GM12872 (cell line): Measurements from ENCODE around the gene CLK2.
A peak's percentile ranks its signal among the peaks of the same experiment; 100 is the strongest.

Experiments used
- TF ChIP-seq, protein P1 (sequence below): IDR thresholded peaks from 3 replicates; pipeline ENCODE4 v1.5.1; 2011; ENCODE audit warnings: low read depth, mild to moderate bottlenecking, low read length, moderate library complexity; ENCODE audit not compliant: insufficient read depth

CLK2 gene

DNA sequence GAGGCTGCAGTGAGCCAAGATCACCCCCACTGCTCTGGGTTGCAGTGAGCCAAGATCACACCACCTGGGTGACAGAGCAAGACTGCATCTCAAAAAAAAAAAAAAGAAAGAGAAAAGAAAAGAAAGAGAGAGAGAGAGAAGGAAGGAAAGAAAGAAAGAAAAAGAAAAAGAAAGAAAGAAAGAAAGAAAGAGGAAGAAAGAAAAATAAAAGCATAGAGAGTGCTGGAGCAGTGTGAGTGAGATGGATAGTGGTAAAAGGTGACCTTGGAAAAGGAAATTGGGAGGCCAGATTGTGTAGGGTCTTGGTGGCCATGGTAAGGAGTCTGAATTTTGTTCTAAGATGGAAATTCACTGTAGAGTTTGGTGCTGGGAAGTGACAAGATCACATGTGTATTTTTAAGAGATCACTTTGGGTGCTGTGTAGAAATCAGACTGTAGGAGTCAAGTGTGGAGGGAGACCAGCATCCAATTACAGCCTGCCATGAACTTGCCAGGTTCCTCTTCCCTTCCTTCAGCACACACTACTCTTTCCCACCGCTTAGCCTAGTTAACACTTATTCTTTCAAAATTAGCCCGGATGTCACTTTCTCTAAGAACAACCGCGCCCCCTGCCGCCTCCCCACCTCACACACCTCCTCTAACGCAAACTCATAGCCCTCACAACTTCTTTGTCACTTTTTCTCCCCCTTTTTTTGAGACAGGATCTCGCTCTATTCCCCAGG is 47.0 kb downstream of the CLK2 start:
- TF ChIP-seq, protein P1, sequence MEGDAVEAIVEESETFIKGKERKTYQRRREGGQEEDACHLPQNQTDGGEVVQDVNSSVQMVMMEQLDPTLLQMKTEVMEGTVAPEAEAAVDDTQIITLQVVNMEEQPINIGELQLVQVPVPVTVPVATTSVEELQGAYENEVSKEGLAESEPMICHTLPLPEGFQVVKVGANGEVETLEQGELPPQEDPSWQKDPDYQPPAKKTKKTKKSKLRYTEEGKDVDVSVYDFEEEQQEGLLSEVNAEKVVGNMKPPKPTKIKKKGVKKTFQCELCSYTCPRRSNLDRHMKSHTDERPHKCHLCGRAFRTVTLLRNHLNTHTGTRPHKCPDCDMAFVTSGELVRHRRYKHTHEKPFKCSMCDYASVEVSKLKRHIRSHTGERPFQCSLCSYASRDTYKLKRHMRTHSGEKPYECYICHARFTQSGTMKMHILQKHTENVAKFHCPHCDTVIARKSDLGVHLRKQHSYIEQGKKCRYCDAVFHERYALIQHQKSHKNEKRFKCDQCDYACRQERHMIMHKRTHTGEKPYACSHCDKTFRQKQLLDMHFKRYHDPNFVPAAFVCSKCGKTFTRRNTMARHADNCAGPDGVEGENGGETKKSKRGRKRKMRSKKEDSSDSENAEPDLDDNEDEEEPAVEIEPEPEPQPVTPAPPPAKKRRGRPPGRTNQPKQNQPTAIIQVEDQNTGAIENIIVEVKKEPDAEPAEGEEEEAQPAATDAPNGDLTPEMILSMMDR = peak; percentile 77

GRCh38 chr1:155223047-155223446 is 50.3 kb downstream of the CLK2 start:
- TF ChIP-seq, protein P1 = no peak

DNA sequence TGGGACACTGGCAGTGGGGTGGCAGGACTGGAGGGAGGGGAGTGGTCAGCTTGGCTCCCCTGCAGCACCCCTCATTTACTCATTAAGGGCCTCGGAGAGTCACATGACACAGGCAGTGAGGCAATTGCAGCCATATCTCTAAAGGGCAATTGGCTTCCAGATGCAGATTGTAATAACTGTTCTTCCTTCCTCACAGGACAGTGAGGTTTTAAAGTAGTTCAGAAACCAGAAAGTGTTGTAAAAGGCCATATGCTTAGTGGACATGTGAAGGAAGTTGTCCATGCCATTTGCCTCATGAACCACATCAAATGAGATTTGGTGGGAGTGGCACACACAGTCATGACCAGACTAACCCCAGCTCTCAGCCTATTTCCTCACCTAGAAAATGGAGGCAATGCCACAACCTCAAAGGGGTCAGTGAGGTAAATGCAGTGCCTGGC is 53.7 kb downstream of the CLK2 start:
- TF ChIP-seq, protein P1 = no peak

DNA sequence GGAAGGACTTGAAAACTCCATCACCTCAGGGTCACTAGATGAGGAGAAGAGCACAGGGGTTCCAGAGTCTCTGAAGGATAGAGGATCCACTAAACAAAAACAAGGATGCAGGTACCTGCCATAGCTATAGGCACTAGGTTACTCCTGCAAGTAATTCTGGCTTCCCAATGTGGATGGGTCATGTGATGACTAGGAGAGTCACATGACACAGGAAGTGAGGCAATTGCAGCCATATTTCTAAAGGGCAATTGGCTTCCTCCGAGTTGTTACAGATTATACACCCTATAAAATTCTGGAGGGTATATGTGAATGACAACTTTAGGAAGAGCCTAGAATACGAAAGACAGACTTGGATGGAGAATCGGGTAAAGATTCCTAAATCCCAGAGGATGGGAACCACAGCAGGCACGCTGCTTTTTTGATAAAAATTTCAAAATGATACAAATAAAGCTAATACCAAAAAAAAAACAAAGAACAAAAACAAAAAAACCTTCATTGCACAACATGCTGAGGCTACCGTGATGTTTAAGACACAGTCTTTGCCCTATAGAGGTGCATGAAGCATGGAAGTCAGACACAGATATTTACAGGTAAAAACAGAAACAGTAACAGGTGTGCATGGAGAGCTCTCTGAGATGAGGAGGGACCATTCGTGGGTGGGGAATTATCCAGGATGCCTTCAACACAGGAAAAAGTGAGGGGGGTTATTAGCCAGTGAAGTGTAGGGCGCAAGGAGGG is 54.3 kb downstream of the CLK2 start:
- TF ChIP-seq, protein P1 = no peak
